GM21367 (cell line): ENCODE results near the gene CCN5.

Experiments used
- ATAC-seq: cut with Tn5 transposase; IDR thresholded peaks from one replicate; pipeline ENCODE4 v1.9.1; 2021; ENCODE audit not compliant: unreplicated experiment

Gene CCN5

DNA sequence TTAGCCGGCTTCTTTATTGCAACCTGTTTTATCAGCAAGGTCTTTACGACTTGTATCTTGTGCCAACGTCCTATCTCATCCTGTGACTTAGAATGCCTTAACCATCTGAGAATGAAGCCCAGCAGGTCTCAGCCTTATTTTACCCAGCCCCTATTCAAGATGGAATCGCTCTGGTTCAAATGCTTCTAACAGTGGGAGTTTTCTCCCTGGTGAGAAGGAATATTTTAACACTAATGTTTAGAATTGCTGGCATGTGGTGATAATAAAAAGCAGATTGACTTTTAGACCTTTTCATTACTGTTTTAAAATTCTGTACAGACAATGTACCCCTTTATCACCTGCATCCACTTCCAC, 20.6 kb downstream of the CCN5 start:
- ATAC-seq, result no peak

DNA sequence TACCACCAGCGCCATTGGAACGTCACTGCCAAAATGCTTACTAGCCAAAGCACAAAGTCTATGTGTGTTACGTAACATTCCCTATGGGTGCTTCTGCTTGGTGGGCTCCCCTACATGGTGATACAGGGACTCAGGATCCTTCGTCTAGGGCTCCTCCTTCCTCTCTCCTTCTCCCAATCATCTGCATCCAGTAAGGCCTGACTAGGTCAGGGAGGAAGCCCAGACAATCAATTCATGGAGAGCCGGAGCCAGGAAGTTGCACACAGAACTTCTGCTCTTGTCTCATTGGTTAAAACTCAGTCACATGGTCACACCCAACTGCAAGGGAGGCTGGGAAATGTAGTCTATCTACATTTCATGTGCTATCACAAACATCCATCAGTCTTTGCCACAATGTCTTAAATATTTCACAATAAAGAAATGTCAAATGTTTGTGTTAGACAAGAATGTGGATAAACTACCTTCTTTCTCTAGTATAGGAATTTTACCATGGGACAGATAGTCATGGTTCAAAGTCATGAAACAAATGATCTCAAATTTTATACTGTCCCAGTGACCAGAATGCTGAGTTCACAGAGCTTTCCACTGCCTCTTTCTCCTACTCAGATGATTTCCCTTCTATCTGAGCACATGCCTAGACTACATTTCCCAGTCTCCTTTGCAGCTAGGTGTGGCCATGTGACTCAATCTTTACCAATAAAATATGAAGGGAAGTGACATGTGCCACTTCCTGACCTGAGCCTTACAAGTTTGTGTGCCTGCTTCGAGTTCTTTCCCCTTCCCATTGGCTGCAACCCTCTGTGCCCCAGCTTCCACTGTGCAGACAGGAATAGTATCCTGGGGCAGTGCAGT, 21.2 kb downstream of the CCN5 start:
- no peak for ATAC-seq

DNA sequence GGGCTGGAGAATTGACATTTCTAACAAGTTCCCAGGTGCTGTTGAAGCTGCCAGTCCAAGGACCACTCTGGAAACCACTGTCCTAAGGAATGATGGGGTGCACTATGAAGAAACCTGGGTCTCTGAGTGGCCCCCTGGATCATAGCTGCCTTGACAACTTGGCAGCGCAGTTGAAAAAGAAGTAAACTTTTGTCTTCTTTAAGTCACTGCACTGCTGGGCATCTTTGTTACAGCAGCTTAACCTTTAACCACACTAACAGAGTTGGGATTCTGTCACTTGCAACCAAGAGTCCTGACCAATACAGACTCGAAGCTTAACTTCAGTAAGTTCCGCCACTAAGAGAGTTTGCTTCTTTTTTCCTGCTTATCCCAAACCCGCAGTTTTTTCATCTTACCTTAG, 21.9 kb downstream of the CCN5 start:
- ATAC-seq, result no peak

- no peak for ATAC-seq
Observed at GRCh38 chr20:44738813-44739477, 23.8 kb downstream of the CCN5 start.

DNA sequence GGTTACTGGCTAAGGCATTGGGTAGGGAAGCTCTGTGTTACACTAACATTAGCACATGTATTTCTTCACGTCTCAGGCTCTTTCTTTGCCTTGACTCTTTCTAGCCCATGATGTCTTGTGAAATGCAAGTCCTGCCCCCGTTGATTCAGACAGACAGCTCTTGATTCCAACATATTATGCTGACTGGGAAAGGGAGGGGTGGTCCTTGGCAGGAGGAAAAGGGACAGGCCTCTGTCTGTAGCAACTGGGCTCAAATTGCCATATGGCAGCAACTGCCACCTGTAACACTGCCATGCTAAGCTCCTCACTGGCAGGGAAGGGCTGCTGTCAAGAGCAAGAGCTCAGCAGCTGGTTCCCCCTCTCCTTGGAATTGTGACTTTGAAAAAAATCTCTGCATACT, 24.8 kb downstream of the CCN5 start:
- no peak for ATAC-seq

DNA sequence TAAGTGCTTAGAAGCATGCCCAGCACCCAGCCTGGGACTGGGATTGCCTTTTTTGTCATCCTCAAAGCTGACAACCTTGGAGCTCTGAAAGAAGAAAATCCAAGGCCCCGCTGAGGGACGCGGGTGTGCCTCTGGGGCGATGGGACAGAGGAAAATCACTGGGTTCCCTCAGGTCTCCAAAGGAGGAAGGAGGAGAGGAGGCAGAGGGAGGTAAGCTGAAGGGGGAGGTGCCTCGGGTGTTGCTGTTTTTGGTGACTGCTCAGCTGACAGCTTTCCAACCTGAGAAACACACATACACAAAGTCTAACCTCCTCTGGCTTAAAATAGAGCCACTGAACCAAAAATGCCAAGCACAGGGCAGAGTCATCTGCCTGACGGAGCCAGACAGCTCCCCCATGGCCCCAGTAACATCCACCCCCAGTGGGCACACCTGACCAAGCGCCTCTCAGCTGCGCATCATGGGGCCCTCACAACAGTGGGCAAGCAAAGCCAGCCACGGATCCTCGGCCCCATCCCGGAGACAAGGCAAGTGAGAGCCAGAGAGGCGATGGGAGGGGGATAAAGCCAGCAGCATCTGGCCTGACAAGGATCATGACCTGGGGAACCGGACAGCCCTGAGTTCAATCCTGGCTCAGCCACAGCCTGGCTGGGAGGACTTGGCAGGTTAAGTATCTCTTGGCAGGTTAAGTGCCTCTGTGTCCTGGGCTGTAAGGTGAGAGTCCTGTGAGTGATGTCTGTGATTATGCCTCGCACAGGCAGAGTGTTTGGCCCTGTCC, 27.3 kb downstream of the CCN5 start:
- no peak for ATAC-seq

DNA sequence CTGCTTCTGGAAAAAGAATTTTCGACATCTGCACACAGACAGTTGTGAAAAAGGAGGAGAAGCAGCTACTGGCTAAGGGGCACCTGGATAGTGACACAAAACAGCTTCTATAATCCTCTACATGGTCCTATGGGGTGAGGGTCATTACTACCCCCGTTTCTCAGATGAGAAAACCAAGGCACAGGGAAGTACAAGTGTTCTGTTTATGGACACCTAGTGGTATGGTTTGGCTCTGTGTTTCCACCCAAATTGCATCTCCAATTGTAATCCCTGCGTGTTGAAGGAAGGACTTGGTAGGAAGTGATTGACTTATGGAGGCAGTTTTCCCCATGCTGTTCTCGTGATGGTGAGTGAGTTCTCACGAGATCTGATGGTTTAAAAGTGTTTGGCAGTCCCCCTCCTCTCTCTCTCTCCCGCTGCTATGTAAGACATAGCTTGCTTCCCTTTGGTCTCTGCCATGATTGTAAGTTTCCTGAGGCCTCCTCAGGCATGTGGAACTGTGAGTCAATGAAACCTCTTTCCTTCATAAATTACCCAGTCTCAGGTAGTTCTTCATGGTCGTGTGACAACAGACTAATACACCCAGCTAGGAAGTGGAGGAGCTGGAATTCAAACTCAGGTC, 28.0 kb downstream of the CCN5 start:
- ATAC-seq, result no peak

DNA sequence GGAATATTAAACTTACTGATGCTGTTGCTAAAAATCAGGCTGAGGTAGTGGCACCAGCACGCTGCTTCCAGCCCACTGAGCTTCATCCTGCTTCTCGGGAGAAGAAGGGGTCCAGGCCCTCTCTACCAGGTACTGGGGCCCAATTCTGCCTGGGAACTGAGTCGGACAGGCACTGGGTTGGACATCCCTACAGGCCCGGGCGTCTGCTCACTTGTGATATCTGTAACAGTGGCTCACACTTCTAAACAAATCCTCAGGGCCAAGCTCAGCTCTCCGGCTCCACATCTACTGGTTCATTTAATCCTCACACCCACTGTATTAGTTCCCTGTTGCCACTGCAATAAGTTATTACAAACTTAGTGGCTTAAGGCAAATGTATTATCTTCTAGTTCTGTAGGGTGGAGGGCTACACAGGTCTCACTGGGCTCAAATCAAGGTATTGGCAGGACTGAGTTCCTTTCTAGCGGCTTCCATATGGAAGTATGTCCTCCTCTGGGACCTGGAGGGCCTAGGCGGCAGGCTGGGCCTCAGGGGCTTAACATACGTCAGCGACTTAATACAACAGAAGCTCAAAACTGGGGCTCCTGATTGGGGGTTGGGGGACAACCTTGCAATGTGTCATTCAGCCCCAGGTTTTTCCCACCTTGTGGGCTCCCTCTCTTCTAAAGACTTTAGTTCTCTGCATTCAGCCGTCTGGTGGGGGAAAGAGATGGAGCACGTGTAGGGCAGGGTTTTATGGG, 28.9 kb downstream of the CCN5 start:
- no peak for ATAC-seq

- ATAC-seq, result no peak
Observed at GRCh38 chr20:44745122-44745597, 30.0 kb downstream of the CCN5 start.

DNA sequence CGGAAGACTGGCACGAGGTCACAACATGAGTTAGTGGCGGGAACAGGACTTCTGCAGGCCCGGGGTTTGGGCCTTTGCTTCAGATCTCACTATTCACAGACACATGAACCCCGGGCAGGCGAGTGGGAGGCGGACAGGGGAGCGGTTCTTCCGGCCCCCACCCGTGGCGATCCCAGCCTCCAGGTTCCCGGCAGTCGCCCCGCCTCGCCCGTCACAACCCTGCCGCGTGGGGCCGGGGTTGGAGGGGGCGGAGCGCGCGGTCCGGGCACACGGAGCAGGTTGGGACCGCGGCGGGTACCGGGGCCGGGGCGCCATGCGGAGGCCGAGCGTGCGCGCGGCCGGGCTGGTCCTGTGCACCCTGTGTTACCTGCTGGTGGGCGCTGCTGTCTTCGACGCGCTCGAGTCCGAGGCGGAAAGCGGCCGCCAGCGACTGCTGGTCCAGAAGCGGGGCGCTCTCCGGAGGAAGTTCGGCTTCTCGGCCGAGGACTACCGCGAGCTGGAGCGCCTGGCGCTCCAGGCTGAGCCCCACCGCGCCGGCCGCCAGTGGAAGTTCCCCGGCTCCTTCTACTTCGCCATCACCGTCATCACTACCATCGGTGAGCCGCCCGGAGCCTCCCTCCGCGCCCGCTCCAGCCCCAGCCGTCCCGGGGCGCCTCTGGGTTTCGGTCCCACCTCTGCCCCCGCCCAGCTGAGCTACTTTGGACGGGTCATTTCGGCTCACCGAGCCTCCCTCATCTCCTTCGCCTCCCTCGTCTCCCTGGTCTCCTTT, 30.6 kb downstream of the CCN5 start, which contains the start of gene KCNK15:
KCNK15 (plus strand) TSS at position 268 of the 769 bp plus-strand sequence; CDS start at position 314, 46 bp downstream.
- ATAC-seq, result no peak

GRCh38 chr20:44746367-44747165, 31.4 kb downstream of the CCN5 start:
- ATAC-seq, result no peak

DNA sequence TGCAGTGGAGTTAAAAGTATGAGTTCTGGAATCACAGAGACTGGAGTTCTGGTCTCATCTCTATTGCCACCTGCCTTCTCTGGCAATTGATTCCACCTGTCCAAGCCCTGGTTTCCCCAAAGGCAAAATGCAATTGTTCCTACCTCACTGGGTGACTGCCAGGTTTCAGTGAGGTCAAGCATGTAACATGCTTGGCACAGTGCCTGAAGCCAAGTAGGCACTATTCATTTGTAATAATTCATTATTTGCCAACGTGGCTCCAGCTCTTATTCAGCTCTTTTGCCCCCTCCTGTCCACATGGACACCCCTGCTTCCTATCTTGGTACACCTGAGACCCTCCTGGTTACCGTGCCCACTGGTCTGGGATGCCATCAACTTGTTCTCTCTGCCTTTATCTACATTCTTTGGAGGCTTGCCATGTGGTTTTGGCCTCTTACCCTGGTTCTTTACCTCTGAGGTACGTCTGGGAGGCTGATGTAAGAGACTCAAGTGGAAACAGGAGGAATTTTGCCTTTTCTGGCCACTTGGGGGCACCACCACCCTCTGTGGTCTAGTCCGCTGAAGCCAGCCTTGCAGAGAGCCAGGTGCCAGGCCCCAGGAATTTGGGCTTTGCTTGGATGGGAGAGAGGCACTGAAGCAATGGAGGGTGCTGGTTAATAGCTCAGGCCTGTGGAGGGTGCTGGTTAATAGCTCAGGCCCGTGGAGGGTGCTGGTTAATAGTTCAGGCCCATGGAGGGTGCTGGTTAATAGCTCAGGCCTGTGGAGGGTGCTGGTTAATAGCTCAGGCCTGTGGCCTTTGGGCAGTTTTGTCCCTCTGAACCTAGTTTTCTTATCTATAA, 32.2 kb downstream of the CCN5 start:
- no peak for ATAC-seq

- no peak for ATAC-seq
Observed at GRCh38 chr20:44748005-44748370, 32.8 kb downstream of the CCN5 start.

GRCh38 chr20:44750081-44750805, 35.1 kb downstream of the CCN5 start:
- ATAC-seq, result no peak

DNA sequence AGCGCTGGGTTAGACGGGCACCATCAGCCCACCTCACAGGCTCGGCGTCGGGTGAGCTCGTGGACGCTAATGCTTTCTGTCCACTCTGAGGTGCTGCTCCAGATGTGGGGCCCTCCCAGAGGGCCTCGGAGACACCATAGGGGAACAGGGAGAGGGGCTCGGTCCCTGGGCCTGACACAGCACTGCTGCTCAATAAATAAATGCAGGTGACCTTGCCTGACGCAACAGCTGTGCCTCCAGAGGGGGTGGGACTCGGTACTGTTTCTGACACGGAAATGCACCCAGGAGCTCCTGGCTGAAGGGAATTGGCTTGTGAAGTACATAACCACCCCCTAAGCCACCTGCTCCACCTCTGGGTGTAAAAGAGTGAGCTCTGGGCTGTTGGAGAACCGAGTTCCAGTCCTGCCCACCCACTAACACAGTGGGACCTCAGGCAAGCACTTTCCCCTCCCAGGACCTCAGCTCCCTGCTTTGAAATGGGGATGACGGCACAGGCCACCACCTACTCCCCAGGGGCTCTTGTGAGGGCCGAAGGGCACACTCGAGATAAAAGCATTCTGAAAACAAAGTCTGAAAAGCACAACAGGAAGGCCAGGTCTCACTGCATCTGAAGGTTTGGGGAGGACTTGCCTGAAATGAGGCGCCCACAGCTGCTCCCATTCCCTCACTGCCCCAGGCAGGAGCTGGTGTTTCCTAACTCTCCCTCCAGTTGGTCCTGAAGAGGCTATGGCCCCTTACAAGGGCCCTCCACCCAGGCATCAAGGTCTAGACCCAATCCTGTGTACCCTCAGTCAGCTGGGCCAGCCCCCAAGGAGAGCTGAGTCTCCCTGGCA, 37.1 kb downstream of the CCN5 start:
- no peak for ATAC-seq

DNA sequence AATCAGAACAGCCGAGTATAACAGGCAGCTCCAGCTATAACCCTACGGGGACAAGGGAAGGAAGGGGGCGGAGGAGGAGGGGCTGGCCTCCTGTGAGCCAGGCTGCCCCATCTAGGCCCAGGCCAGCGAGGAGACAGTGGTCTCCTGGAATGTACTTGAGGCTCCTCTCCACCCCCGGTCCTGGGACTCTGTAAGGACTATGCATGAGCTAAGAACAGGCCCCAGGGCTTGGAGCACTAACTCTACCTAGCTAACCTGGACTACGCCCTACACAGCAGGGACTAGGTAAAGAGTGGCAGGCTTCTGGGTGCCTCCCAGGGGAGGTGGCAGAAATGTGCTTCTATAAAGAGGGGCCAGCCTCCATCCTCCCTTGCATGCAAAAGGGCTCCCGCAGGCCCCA, 39.4 kb downstream of the CCN5 start:
- no peak for ATAC-seq
